Caco-2 (cell line): ENCODE data around the gene RAB28. TPM values are rescaled to one million over a fixed set of nuclear protein-coding genes. Genes with fewer than 3 reads are reported as not detected.

Experiments
- BruUV-seq: library from RNA; stranded (reverse); fragments of 400-500 nt; replicated peaks from 2 replicates; lab custom pipeline; 2021; lab: Mats Ljungman, UMichigan
- CTCF ChIA-PET: fragments of 300-600 bp; sonication (Branson Sonifier 250); formaldehyde crosslinking; loops from one replicate; lab custom pipeline; 2022; ENCODE audit warnings: antibody characterized with exemption; lab: Charles Lee
- POLR2A ChIA-PET: fragments of 300-600 bp; sonication (Branson Sonifier 250); formaldehyde crosslinking; loops from one replicate; lab custom pipeline; 2022; ENCODE audit warnings: antibody characterized with exemption; lab: Charles Lee
- DNase-seq, 2 experiments: peaks; one replicate each; pipeline versions ENCODE4 v3.0.0 to v3.0.0-alpha.2; 2020 to 2022
- H3K27me3 ChIP-seq: replicated peaks from 2 replicates; pipeline ENCODE4 v1.6.0; 2011; ENCODE audit warnings: low read length; ENCODE audit not compliant: control insufficient read depth, insufficient read depth
- H3K36me3 ChIP-seq: 2 replicates; pipeline ENCODE4 v1.5.1; 2011; ENCODE audit warnings: low read length; ENCODE audit not compliant: control insufficient read depth, insufficient read depth
- H3K4me1 ChIP-seq: fragments of 250-450 bp; sonication (Bioruptor Pico); 2 replicates; pipeline ENCODE4 v1.5.1; 2020; ENCODE audit warnings: mild to moderate bottlenecking
- H3K4me3 ChIP-seq: 2 replicates; pipeline ENCODE4 v1.5.1; 2011; ENCODE audit warnings: low read depth, mild to moderate bottlenecking, control low read depth, low read length
- H3K9me3 ChIP-seq: fragments of 250-450 bp; sonication (Bioruptor Pico); 2 replicates; pipeline ENCODE4 v1.5.1; 2020; ENCODE audit warnings: mild to moderate bottlenecking, moderate library complexity
- H3K27ac Mint-ChIP-seq: one replicate; pipeline ENCODE4 v1.8.0; 2022; ENCODE audit warnings: mixed read lengths; ENCODE audit not compliant: unreplicated experiment
- H3K27me3 Mint-ChIP-seq: one replicate; pipeline ENCODE4 v1.8.0; 2022; ENCODE audit warnings: mixed read lengths; ENCODE audit not compliant: insufficient read depth, unreplicated experiment
- H3K36me3 Mint-ChIP-seq: one replicate; pipeline ENCODE4 v1.8.0; 2022; ENCODE audit warnings: mild to moderate bottlenecking, mixed read lengths; ENCODE audit not compliant: insufficient read depth, unreplicated experiment
- H3K4me1 Mint-ChIP-seq: one replicate; pipeline ENCODE4 v1.8.0; 2022; ENCODE audit warnings: low read depth, mixed read lengths; ENCODE audit not compliant: unreplicated experiment
- H3K4me3 Mint-ChIP-seq: one replicate; pipeline ENCODE4 v1.8.0; 2022; ENCODE audit warnings: mild to moderate bottlenecking, moderate library complexity, mixed read lengths; ENCODE audit not compliant: unreplicated experiment
- H3K9me3 Mint-ChIP-seq: one replicate; pipeline ENCODE4 v1.8.0; 2022; ENCODE audit warnings: mixed read lengths; ENCODE audit not compliant: unreplicated experiment
- CTCF ChIP-seq, 2 experiments: fragments of 200-600 bp in 1 of 2; IDR thresholded peaks; 1 replicate in 1 of 2; 2 replicates in 1 of 2; pipeline versions ENCODE4 v1.5.1 to v1.8.0; 2011 to 2022; ENCODE audit warnings: antibody characterized with exemption in 1 of 2, control low read depth in 1 of 2, inconsistent platforms in 1 of 2, low read depth in 1 of 2, low read length in 1 of 2, mild to moderate bottlenecking in 1 of 2, moderate library complexity in 1 of 2; ENCODE audit not compliant: insufficient read depth in 1 of 2, severe bottlenecking in 1 of 2, unreplicated experiment in 1 of 2
- intact Hi-C: fragments of 100-400 bp; cut with micrococcal nuclease; formaldehyde crosslinking; loops from one replicate; pipeline ENCODE4 v1.10.0; 2022; ENCODE audit not compliant: unreplicated experiment
- total RNA-seq: library from RNA; stranded (reverse); gene quantifications from 2 replicates; pipeline ENCODE4 v1.2.3, GENCODE V29; 2022

Gene RAB28
- total RNA-seq, 1 experiment from 2014 or later = 14.5 TPM

GRCh38 chr4:13527981-13528820 lies 44.1 kb upstream of the RAB28 start:
- TF ChIP-seq CTCF (IDR thresholded peaks at IDR 0.05; ENCODE audit: insufficient read depth in 1 of 2, low read depth in 1 of 2, low read length in 1 of 2, severe bottlenecking in 1 of 2, unreplicated experiment in 1 of 2) = no peak
- Histone ChIP-seq H3K36me3 (no peaks in the 10 kb centered on the region), H3K27me3 (no peaks in the 10 kb centered on the region), H3K4me3 (no peak overlapping the region), H3K4me1 (no peaks in the 10 kb centered on the region), H3K9me3 (no peaks in the 10 kb centered on the region)
- ChIA-PET CTCF (no interaction called here), POLR2A (no interaction called here)
- DNase-seq = no peak
- H3K27ac Mint-ChIP-seq = no peak overlapping the region
- BruUV-seq = no TSS peak
- H3K4me1 Mint-ChIP-seq = no peaks in the 10 kb centered on the region
- H3K4me3 Mint-ChIP-seq = no peak overlapping the region
- H3K36me3 Mint-ChIP-seq = no peaks in the 10 kb centered on the region
- H3K27me3 Mint-ChIP-seq = no peaks in the 10 kb centered on the region
- no peaks in the 10 kb centered on the region for H3K9me3 Mint-ChIP-seq
- intact Hi-C loops = no loop called here

- Mint-ChIP-seq H3K27me3 (no peaks in the 10 kb centered on the region), H3K9me3 (no peaks in the 10 kb centered on the region), H3K36me3 (no peaks in the 10 kb centered on the region), H3K4me3 (no peak overlapping the region), H3K27ac (no peak overlapping the region), H3K4me1 (no peaks in the 10 kb centered on the region)
- POLR2A ChIA-PET = no interaction called here
- H3K36me3 ChIP-seq = no peaks in the 10 kb centered on the region
- no peaks in the 10 kb centered on the region for H3K4me1 ChIP-seq
- CTCF ChIA-PET = no interaction called here
- intact Hi-C loops = no loop called here
- H3K4me3 ChIP-seq = no peak overlapping the region
- TF ChIP-seq CTCF (IDR thresholded peaks at IDR 0.05; ENCODE audit: insufficient read depth in 1 of 2, low read depth in 1 of 2, low read length in 1 of 2, severe bottlenecking in 1 of 2, unreplicated experiment in 1 of 2) = no peak
- no peaks in the 10 kb centered on the region for H3K9me3 ChIP-seq
- DNase-seq = no peak
- BruUV-seq = no TSS peak
- no peaks in the 10 kb centered on the region for H3K27me3 ChIP-seq
Observed at GRCh38 chr4:13527192-13527980, 43.2 kb upstream of the RAB28 start.

- Histone ChIP-seq H3K27me3 (no peaks in the 10 kb centered on the region), H3K4me3 (no peak overlapping the region), H3K9me3 (no peaks in the 10 kb centered on the region), H3K36me3 (no peaks in the 10 kb centered on the region), H3K4me1 (no peaks in the 10 kb centered on the region)
- CTCF ChIA-PET = no interaction called here
- TF ChIP-seq CTCF (IDR thresholded peaks at IDR 0.05; ENCODE audit: insufficient read depth in 1 of 2, low read depth in 1 of 2, low read length in 1 of 2, severe bottlenecking in 1 of 2, unreplicated experiment in 1 of 2) = no peak
- intact Hi-C loops = no loop called here
- POLR2A ChIA-PET = no interaction called here
- H3K4me3 Mint-ChIP-seq = no peak overlapping the region
- DNase-seq = no peak
- no peak overlapping the region for H3K27ac Mint-ChIP-seq
- no peaks in the 10 kb centered on the region for H3K4me1 Mint-ChIP-seq
- no TSS peak for BruUV-seq
- no peaks in the 10 kb centered on the region for H3K27me3 Mint-ChIP-seq
- no peaks in the 10 kb centered on the region for H3K36me3 Mint-ChIP-seq
- no peaks in the 10 kb centered on the region for H3K9me3 Mint-ChIP-seq
Observed at GRCh38 chr4:13526658-13527057, 42.5 kb upstream of the RAB28 start.
